Smooth muscle cell (in vitro differentiated cells): Measurements from ENCODE around the gene DYNLT3. TPM values are rescaled to one million over a fixed set of nuclear protein-coding genes. Genes with fewer than 3 reads are reported as not detected.

ENCODE experiments used
- DNase-seq: peaks from one replicate; lab custom pipeline; 2025; ENCODE audit not compliant: unreplicated experiment; lab: John Stamatoyannopoulos, UW
- H2AFZ ChIP-seq: fragments of 200-600 bp; sonication (generic); 2 replicates; pipeline ENCODE4 v1.6.0; 2016; ENCODE audit warnings: antibody characterized with exemption, low read depth, mild to moderate bottlenecking
- H3F3A ChIP-seq: fragments of 200-600 bp; sonication (generic); 2 replicates; pipeline ENCODE4 v1.6.0; 2017; ENCODE audit warnings: antibody characterized with exemption, low read depth
- H3K27ac ChIP-seq: fragments of 200-600 bp; sonication (generic); 2 replicates; pipeline ENCODE4 v1.5.1; 2016; ENCODE audit warnings: low read depth, mild to moderate bottlenecking
- H3K27me3 ChIP-seq: fragments of 200-600 bp; sonication (generic); 2 replicates; pipeline ENCODE4 v1.6.1; 2016; ENCODE audit warnings: low read depth, mild to moderate bottlenecking
- H3K36me3 ChIP-seq: fragments of 200-600 bp; sonication (generic); 2 replicates; pipeline ENCODE4 v1.5.1; 2016; ENCODE audit warnings: low read depth
- H3K4me1 ChIP-seq: fragments of 200-600 bp; sonication (generic); 2 replicates; pipeline ENCODE4 v1.5.1; 2016; ENCODE audit warnings: low read depth
- H3K4me2 ChIP-seq: fragments of 200-600 bp; sonication (generic); 2 replicates; pipeline ENCODE4 v1.6.0; 2016; ENCODE audit warnings: mild to moderate bottlenecking
- H3K4me3 ChIP-seq: fragments of 200-600 bp; sonication (generic); 2 replicates; pipeline ENCODE4 v1.5.1; 2016; ENCODE audit warnings: mild to moderate bottlenecking
- H3K79me2 ChIP-seq: fragments of 200-600 bp; sonication (generic); 2 replicates; pipeline ENCODE4 v1.6.0; 2016; ENCODE audit warnings: low read depth, mild to moderate bottlenecking
- H3K9ac ChIP-seq: fragments of 200-600 bp; sonication (generic); 2 replicates; pipeline ENCODE4 v1.6.0; 2016; ENCODE audit warnings: low read depth
- H3K9me3 ChIP-seq: fragments of 200-600 bp; sonication (generic); replicated peaks from 2 replicates; pipeline ENCODE4 v1.5.1; 2016; ENCODE audit warnings: low read depth
- H4K20me1 ChIP-seq: fragments of 200-600 bp; sonication (generic); 2 replicates; pipeline ENCODE4 v1.6.0; 2016; ENCODE audit warnings: low read depth
- WGBS: methylation state at CpG from one replicate; pipeline ENCODE4 v1.1.7; 2016; ENCODE audit warnings: low lambda C conversion rate; 5-methylcytosine and 5-hydroxymethylcytosine counted together
- polyA plus RNA-seq: library from polyadenylated mRNA; unstranded; fragments of >200 nt; fragmentation: Nextera tagmentation; extraction: Ambion mirVana; gene quantifications from 2 replicates; pipeline ENCODE4 v1.2.1, GENCODE V29; 2016
- total RNA-seq: library from RNA; depleted of rRNA; stranded (reverse); fragments of >200 nt; gene quantifications from 2 replicates; pipeline ENCODE4 v1.2.3, GENCODE V29; 2014
- TF ChIP-seq, protein P1 (sequence below): fragments of 200-600 bp; sonication (generic); IDR thresholded peaks from 2 replicates; pipeline ENCODE4 v1.5.1; 2017; ENCODE audit warnings: borderline replicate concordance, mild to moderate bottlenecking, antibody characterized with exemption; ENCODE audit not compliant: insufficient read depth, poor library complexity, severe bottlenecking

DYNLT3 gene
- total and polyA plus RNA-seq, 2 experiments from 2014 or later = 77.7 to 89.4 TPM

DNA sequence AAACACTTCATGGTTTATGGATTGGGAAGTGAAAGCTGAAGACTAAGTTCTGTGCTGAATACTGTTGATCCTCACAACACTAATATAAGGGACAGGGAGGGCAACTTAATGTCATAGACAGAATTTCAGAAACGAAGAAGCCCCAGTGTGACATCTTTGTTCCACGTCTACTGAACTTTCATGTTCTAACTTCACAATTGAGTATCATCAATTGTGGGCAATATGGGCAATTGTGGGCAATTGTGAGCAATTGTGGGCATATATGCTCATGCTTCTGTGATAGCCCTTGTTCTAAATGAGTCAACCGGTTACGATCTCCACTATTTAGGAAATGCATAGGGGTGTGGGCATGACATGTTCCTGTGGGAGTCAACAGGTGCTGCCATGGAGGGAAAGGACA is 33.8 kb downstream of the DYNLT3 start:
- Histone ChIP-seq H3F3A (no peaks in the 10 kb centered on the region), H3K4me2 (no peak overlapping the region), H4K20me1 (no peaks in the 10 kb centered on the region), H3K27ac (no peak overlapping the region), H3K9me3 (peaks cover 3% of the 10 kb centered on the region), H2AFZ (no peak overlapping the region), H3K4me1 (no peaks in the 10 kb centered on the region), H3K4me3 (no peak overlapping the region), H3K9ac (no peak overlapping the region), H3K79me2 (no peaks in the 10 kb centered on the region), H3K36me3 (no peaks in the 10 kb centered on the region), H3K27me3 (no peaks in the 10 kb centered on the region)
- TF ChIP-seq, protein P1, sequence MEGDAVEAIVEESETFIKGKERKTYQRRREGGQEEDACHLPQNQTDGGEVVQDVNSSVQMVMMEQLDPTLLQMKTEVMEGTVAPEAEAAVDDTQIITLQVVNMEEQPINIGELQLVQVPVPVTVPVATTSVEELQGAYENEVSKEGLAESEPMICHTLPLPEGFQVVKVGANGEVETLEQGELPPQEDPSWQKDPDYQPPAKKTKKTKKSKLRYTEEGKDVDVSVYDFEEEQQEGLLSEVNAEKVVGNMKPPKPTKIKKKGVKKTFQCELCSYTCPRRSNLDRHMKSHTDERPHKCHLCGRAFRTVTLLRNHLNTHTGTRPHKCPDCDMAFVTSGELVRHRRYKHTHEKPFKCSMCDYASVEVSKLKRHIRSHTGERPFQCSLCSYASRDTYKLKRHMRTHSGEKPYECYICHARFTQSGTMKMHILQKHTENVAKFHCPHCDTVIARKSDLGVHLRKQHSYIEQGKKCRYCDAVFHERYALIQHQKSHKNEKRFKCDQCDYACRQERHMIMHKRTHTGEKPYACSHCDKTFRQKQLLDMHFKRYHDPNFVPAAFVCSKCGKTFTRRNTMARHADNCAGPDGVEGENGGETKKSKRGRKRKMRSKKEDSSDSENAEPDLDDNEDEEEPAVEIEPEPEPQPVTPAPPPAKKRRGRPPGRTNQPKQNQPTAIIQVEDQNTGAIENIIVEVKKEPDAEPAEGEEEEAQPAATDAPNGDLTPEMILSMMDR = no peak
- 85% methylated on average over 4 of the region's 4 CpGs for WGBS
- no peak for DNase-seq

DNA sequence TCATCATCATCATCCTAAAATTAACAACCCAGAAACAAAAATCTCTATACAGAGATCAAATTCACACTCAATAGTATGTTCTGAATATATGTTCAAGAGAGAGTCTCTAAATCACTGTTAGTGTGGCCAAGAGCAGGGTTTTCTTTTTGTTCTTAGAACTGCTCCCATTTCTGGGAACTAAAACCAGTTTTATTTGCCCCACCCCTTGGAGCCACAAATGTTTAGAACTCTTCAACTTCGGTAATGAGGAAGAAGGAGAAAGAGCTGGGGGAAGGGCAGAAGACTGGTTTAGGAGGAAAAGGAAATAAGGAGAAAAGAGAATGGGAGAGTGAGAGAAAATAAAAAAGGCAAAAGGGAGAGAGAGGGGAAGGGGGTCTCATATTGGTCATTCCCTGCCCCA is 35.3 kb downstream of the DYNLT3 start:
- H4K20me1 ChIP-seq = no peaks in the 10 kb centered on the region
- DNase-seq = no peak
- H3K4me2 ChIP-seq = no peak overlapping the region
- 54% methylated on average over 1 of the region's 1 CpG for WGBS
- no peaks in the 10 kb centered on the region for H3K4me1 ChIP-seq
- H3K9ac ChIP-seq = no peak overlapping the region
- no peaks in the 10 kb centered on the region for H3K79me2 ChIP-seq
- H3K4me3 ChIP-seq = no peak overlapping the region
- H3K27me3 ChIP-seq = no peaks in the 10 kb centered on the region
- no peaks in the 10 kb centered on the region for H3K36me3 ChIP-seq
- TF ChIP-seq, protein P1 = no peak
- H2AFZ ChIP-seq = no peak overlapping the region
- H3F3A ChIP-seq = no peaks in the 10 kb centered on the region
- H3K27ac ChIP-seq = no peak overlapping the region
- H3K9me3 ChIP-seq = peaks cover 8% of the 10 kb centered on the region

DNA sequence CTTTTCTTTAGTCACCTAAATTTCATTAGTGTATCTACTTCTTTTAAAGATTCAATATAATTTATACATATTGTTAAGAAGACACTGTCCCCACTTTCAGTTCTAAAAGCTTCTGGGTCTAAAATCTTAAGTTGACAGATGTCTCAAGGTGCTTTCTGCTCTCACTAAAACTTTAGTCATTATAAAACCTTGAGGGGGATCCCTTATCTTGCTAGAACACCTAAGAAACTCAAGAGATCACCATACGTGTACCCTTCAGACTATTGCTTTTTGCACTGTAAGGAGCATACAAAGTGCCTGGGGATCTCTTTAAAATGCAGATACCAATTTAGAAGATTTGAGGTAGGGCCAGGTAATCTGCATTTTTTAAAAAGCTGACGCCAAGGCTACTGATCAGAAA is 37.4 kb downstream of the DYNLT3 start:
- H2AFZ ChIP-seq = no peak overlapping the region
- H3K9ac ChIP-seq = no peak overlapping the region
- no peak overlapping the region for H3K4me2 ChIP-seq
- H3K36me3 ChIP-seq = no peaks in the 10 kb centered on the region
- H3K4me1 ChIP-seq = no peaks in the 10 kb centered on the region
- no peaks in the 10 kb centered on the region for H3F3A ChIP-seq
- no peak overlapping the region for H3K4me3 ChIP-seq
- H3K27me3 ChIP-seq = no peaks in the 10 kb centered on the region
- 70% methylated on average over 2 of the region's 2 CpGs for WGBS
- H4K20me1 ChIP-seq = no peaks in the 10 kb centered on the region
- peaks cover 8% of the 10 kb centered on the region for H3K9me3 ChIP-seq
- no peaks in the 10 kb centered on the region for H3K79me2 ChIP-seq
- no peak for DNase-seq
- H3K27ac ChIP-seq = no peak overlapping the region
- TF ChIP-seq, protein P1 = no peak

DNA sequence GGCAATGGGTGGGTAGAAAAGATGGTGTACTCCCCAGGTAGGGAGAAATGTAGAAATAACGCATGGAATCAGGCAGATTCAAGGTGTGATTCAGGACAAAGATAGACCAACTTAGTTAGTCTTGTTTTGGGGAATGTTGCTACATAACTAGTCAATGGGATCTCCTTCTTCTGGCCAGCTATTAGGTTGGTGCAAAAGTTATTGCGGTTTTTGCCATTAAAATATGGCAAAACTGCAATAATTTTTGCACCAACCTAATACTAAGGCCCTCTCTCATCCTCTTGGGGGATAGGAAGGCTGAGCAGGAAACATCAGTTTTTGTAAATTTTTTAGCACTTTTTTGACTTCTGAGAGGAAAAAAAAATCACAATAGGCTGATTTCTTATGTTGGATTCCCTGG is 44.3 kb downstream of the DYNLT3 start:
- H3F3A ChIP-seq = no peaks in the 10 kb centered on the region
- no peaks in the 10 kb centered on the region for H3K79me2 ChIP-seq
- no peak overlapping the region for H3K4me2 ChIP-seq
- H3K9me3 ChIP-seq = peaks cover 1% of the 10 kb centered on the region
- H3K4me1 ChIP-seq = no peaks in the 10 kb centered on the region
- no peak overlapping the region for H3K9ac ChIP-seq
- no peak for DNase-seq
- no peak overlapping the region for H3K4me3 ChIP-seq
- H3K27ac ChIP-seq = no peak overlapping the region
- TF ChIP-seq, protein P1 = no peak
- 64% methylated on average over 2 of the region's 2 CpGs for WGBS
- H3K27me3 ChIP-seq = no peaks in the 10 kb centered on the region
- H4K20me1 ChIP-seq = no peaks in the 10 kb centered on the region
- H3K36me3 ChIP-seq = no peaks in the 10 kb centered on the region
- no peak overlapping the region for H2AFZ ChIP-seq
